ENCODE results near the gene SHISA3.
"Not testable (repeated sequence)": the region's sequence is repeated elsewhere in the genome, so short reads cannot be mapped to it uniquely, and the experiment has no call there.

DNA sequence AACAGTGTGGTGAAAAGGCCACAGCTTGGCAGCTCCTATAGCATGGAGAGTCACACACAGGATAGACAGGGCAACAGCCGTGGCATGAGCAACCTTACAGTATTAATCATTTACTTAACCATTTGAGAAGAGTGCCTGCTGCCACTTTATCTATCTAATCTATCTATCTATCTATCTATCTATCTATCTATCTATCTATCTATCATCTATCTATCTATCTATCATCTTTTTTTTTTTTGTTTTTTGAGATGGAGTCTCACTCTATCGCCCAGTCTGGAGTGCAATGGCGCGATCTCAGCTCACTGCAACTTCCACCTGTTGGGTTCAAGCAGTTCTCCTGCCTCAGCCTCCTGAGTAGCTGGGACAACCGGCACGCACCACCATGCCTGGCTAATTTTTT, 25.0 kb upstream of the SHISA3 start:
- TF ChIP-seq, protein P1, sequence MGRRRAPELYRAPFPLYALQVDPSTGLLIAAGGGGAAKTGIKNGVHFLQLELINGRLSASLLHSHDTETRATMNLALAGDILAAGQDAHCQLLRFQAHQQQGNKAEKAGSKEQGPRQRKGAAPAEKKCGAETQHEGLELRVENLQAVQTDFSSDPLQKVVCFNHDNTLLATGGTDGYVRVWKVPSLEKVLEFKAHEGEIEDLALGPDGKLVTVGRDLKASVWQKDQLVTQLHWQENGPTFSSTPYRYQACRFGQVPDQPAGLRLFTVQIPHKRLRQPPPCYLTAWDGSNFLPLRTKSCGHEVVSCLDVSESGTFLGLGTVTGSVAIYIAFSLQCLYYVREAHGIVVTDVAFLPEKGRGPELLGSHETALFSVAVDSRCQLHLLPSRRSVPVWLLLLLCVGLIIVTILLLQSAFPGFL (CRISPR knock-in tag; IDR thresholded peaks at IDR 0.05), result not testable (repeated sequence)
- not testable (repeated sequence) for TF ChIP-seq NR2F2 (IDR thresholded peaks at IDR 0.05; ENCODE audit: borderline replicate concordance, low read depth); DNMT1 (CRISPR knock-in tag; IDR thresholded peaks at IDR 0.05); TAF1 (CRISPR knock-in tag; IDR thresholded peaks at IDR 0.05); ZNF232 (CRISPR knock-in tag; IDR thresholded peaks at IDR 0.05; ENCODE audit: borderline replicate concordance); SSRP1 (CRISPR knock-in tag; IDR thresholded peaks at IDR 0.05)
- TF ChIP-seq, protein P2, sequence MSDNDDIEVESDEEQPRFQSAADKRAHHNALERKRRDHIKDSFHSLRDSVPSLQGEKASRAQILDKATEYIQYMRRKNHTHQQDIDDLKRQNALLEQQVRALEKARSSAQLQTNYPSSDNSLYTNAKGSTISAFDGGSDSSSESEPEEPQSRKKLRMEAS (IDR thresholded peaks at IDR 0.05), result not testable (repeated sequence)

All from HepG2 (cell line).